Mesendoderm (in vitro differentiated cells): Measurements from ENCODE around the gene OR6B1.

ENCODE experiments used
- DNase-seq: peaks from one replicate; pipeline ENCODE4 v3.0.0; 2013
- H2AK5ac ChIP-seq: 2 replicates; pipeline ENCODE4 v1.6.1; 2013; ENCODE audit warnings: low read length, inconsistent platforms
- H2BK120ac ChIP-seq: 2 replicates; pipeline ENCODE4 v1.6.1; 2013; ENCODE audit warnings: low read depth, mild to moderate bottlenecking, low read length, moderate library complexity, mixed read lengths
- H2BK15ac ChIP-seq: replicated peaks from 2 replicates; pipeline ENCODE4 v1.6.1; 2013; ENCODE audit warnings: low read depth, mild to moderate bottlenecking, moderate library complexity
- H2BK5ac ChIP-seq: 2 replicates; pipeline ENCODE4 v1.6.1; 2013; ENCODE audit warnings: low read length, inconsistent platforms
- H3K18ac ChIP-seq: 2 replicates; pipeline ENCODE4 v1.6.1; 2013; ENCODE audit warnings: mild to moderate bottlenecking, low read length, mixed read lengths
- H3K23ac ChIP-seq: one replicate; pipeline ENCODE4 v1.6.1; 2013; ENCODE audit warnings: low read length
- H3K27ac ChIP-seq: 2 replicates; pipeline ENCODE4 v1.5.1; 2013; ENCODE audit warnings: low read depth, mild to moderate bottlenecking, inconsistent platforms, low read length, moderate library complexity
- H3K27me3 ChIP-seq: 2 replicates; pipeline ENCODE4 v1.6.1; 2013; ENCODE audit warnings: low read length, control low read depth, mild to moderate bottlenecking, inconsistent platforms; ENCODE audit not compliant: insufficient read depth, poor library complexity
- H3K36me3 ChIP-seq: 2 replicates; pipeline ENCODE4 v1.6.1; 2013; ENCODE audit warnings: low read length, inconsistent platforms; ENCODE audit not compliant: control insufficient read depth, insufficient read depth
- H3K4ac ChIP-seq: one replicate; pipeline ENCODE4 v1.6.1; 2013; ENCODE audit warnings: low read depth, mild to moderate bottlenecking, low read length, moderate library complexity
- H3K4me1 ChIP-seq: 2 replicates; pipeline ENCODE4 v1.6.1; 2013; ENCODE audit warnings: low read depth, low read length, inconsistent platforms; ENCODE audit not compliant: control insufficient read depth
- H3K4me2 ChIP-seq: 2 replicates; pipeline ENCODE4 v1.6.1; 2013; ENCODE audit warnings: low read length
- H3K4me3 ChIP-seq: 2 replicates; pipeline ENCODE4 v1.5.1; 2013; ENCODE audit warnings: mild to moderate bottlenecking, low read length
- H3K56ac ChIP-seq: one replicate; pipeline ENCODE4 v1.6.1; 2013; ENCODE audit warnings: low read length
- H3K79me1 ChIP-seq: 2 replicates; pipeline ENCODE4 v1.6.1; 2013; ENCODE audit warnings: low read length, inconsistent platforms
- H3K79me2 ChIP-seq: 2 replicates; pipeline ENCODE4 v1.6.1; 2013; ENCODE audit warnings: mild to moderate bottlenecking, low read length; ENCODE audit not compliant: control insufficient read depth, insufficient read depth
- H3K9ac ChIP-seq: 2 replicates; pipeline ENCODE4 v1.6.1; 2013; ENCODE audit warnings: low read length, inconsistent platforms
- H4K5ac ChIP-seq: one replicate; pipeline ENCODE4 v1.6.1; 2013; ENCODE audit warnings: low read length
- H4K8ac ChIP-seq: one replicate; pipeline ENCODE4 v1.6.1; 2013; ENCODE audit warnings: low read depth, mild to moderate bottlenecking, control low read depth, low read length, moderate library complexity
- WGBS: extraction: QIAGEN DNeasy Blood & Tissue Kit; methylation state at CpG from one replicate; pipeline ENCODE4 v1.1.7; 2013; ENCODE audit warnings: low lambda C conversion rate, missing lambda C conversion rate; ENCODE audit not compliant: insufficient coverage; ENCODE audit errors: extremely low coverage; 5-methylcytosine and 5-hydroxymethylcytosine counted together

The OR6B1 gene

GRCh38 chr7:143987513-143987912 is 12.6 kb upstream of the OR6B1 start:
- DNase-seq = no peak
- Histone ChIP-seq H3K27ac (no peak overlapping the region), H4K5ac (no peak overlapping the region), H3K36me3 (no peaks in the 10 kb centered on the region), H3K4me1 (no peaks in the 10 kb centered on the region), H3K56ac (no peak overlapping the region), H2BK5ac (no peak overlapping the region), H3K4ac (no peak overlapping the region), H3K79me1 (no peaks in the 10 kb centered on the region), H3K27me3 (no peaks in the 10 kb centered on the region), H3K23ac (no peak overlapping the region), H2AK5ac (no peak overlapping the region), H2BK120ac (no peak overlapping the region), H3K18ac (no peak overlapping the region), H2BK15ac (no peak overlapping the region), H3K79me2 (no peaks in the 10 kb centered on the region), H3K4me3 (no peak overlapping the region), H3K4me2 (no peak overlapping the region), H4K8ac (no peak overlapping the region), H3K9ac (no peak overlapping the region)

GRCh38 chr7:143988976-143989745 is 11.0 kb upstream of the OR6B1 start:
- no peak overlapping the region for H2AK5ac ChIP-seq
- H4K8ac ChIP-seq = no peak overlapping the region
- H3K4me1 ChIP-seq = no peaks in the 10 kb centered on the region
- no peaks in the 10 kb centered on the region for H3K79me2 ChIP-seq
- no peak overlapping the region for H2BK15ac ChIP-seq
- no peak overlapping the region for H3K27ac ChIP-seq
- no peaks in the 10 kb centered on the region for H3K36me3 ChIP-seq
- H3K4me2 ChIP-seq = no peak overlapping the region
- H3K4ac ChIP-seq = no peak overlapping the region
- no peaks in the 10 kb centered on the region for H3K27me3 ChIP-seq
- H3K56ac ChIP-seq = no peak overlapping the region
- H4K5ac ChIP-seq = no peak overlapping the region
- H3K23ac ChIP-seq = no peak overlapping the region
- H2BK120ac ChIP-seq = no peak overlapping the region
- no peaks in the 10 kb centered on the region for H3K79me1 ChIP-seq
- no peak overlapping the region for H3K9ac ChIP-seq
- H2BK5ac ChIP-seq = no peak overlapping the region
- H3K4me3 ChIP-seq = no peak overlapping the region
- DNase-seq = no peak
- no peak overlapping the region for H3K18ac ChIP-seq
- WGBS = no CpG with 5 or more reads among the region's 5 CpGs

GRCh38 chr7:143992670-143993069 is 7.5 kb upstream of the OR6B1 start:
- Histone ChIP-seq H4K5ac (no peak overlapping the region), H3K9ac (no peak overlapping the region), H3K27me3 (no peaks in the 10 kb centered on the region), H3K36me3 (no peaks in the 10 kb centered on the region), H2BK120ac (no peak overlapping the region), H2BK15ac (no peak overlapping the region), H3K18ac (no peak overlapping the region), H3K79me2 (no peaks in the 10 kb centered on the region), H3K4ac (no peak overlapping the region), H3K4me2 (no peak overlapping the region), H3K4me1 (no peaks in the 10 kb centered on the region), H3K56ac (no peak overlapping the region), H2BK5ac (no peak overlapping the region), H3K27ac (no peak overlapping the region), H2AK5ac (no peak overlapping the region), H3K79me1 (no peaks in the 10 kb centered on the region), H3K4me3 (no peak overlapping the region), H3K23ac (no peak overlapping the region), H4K8ac (no peak overlapping the region)
- no peak for DNase-seq

- no peaks in the 10 kb centered on the region for H3K36me3 ChIP-seq
- H3K79me1 ChIP-seq = no peaks in the 10 kb centered on the region
- no peak overlapping the region for H3K4ac ChIP-seq
- H3K18ac ChIP-seq = no peak overlapping the region
- no peak overlapping the region for H3K9ac ChIP-seq
- H4K8ac ChIP-seq = no peak overlapping the region
- DNase-seq = no peak
- H3K23ac ChIP-seq = no peak overlapping the region
- no peaks in the 10 kb centered on the region for H3K27me3 ChIP-seq
- no peaks in the 10 kb centered on the region for H3K4me1 ChIP-seq
- no peaks in the 10 kb centered on the region for H3K79me2 ChIP-seq
- H4K5ac ChIP-seq = no peak overlapping the region
- no peak overlapping the region for H3K27ac ChIP-seq
- H2BK120ac ChIP-seq = no peak overlapping the region
- H2AK5ac ChIP-seq = no peak overlapping the region
- WGBS = no CpG with 5 or more reads among the region's 3 CpGs
- H3K56ac ChIP-seq = no peak overlapping the region
- H2BK5ac ChIP-seq = no peak overlapping the region
- H2BK15ac ChIP-seq = no peak overlapping the region
- H3K4me3 ChIP-seq = no peak overlapping the region
- H3K4me2 ChIP-seq = no peak overlapping the region
Measured at GRCh38 chr7:143993924-143994323, 6.2 kb upstream of the OR6B1 start.

- no CpG with 5 or more reads among the region's 3 CpGs for WGBS
- Histone ChIP-seq H3K9ac (no peak overlapping the region), H3K4me3 (no peak overlapping the region), H3K23ac (no peak overlapping the region), H3K79me2 (no peaks in the 10 kb centered on the region), H2BK120ac (no peak overlapping the region), H3K4ac (no peak overlapping the region), H3K27me3 (no peaks in the 10 kb centered on the region), H3K4me2 (no peak overlapping the region), H3K79me1 (no peaks in the 10 kb centered on the region), H3K4me1 (no peaks in the 10 kb centered on the region), H3K18ac (no peak overlapping the region), H2BK5ac (no peak overlapping the region), H3K27ac (no peak overlapping the region), H2AK5ac (no peak overlapping the region), H4K5ac (no peak overlapping the region), H2BK15ac (no peak overlapping the region), H3K36me3 (no peaks in the 10 kb centered on the region), H4K8ac (no peak overlapping the region), H3K56ac (no peak overlapping the region)
- no peak for DNase-seq
Measured at GRCh38 chr7:144001543-144001942, 1.4 kb downstream of the OR6B1 start.

GRCh38 chr7:144004703-144005102 is 4.6 kb downstream of the OR6B1 start:
- Histone ChIP-seq H3K4me3 (no peak overlapping the region), H3K27ac (no peak overlapping the region), H3K56ac (no peak overlapping the region), H3K23ac (no peak overlapping the region), H3K9ac (no peak overlapping the region), H3K4me1 (no peaks in the 10 kb centered on the region), H3K36me3 (no peaks in the 10 kb centered on the region), H3K4me2 (no peak overlapping the region), H3K79me2 (no peaks in the 10 kb centered on the region), H4K8ac (no peak overlapping the region), H3K79me1 (no peaks in the 10 kb centered on the region), H3K27me3 (no peaks in the 10 kb centered on the region), H2BK120ac (no peak overlapping the region), H4K5ac (no peak overlapping the region), H3K18ac (no peak overlapping the region), H2BK15ac (no peak overlapping the region), H2BK5ac (no peak overlapping the region), H2AK5ac (no peak overlapping the region), H3K4ac (no peak overlapping the region)
- no CpG with 5 or more reads among the region's 5 CpGs for WGBS
- DNase-seq = no peak
